ENCODE measurements around the gene HIBCH.

DNA sequence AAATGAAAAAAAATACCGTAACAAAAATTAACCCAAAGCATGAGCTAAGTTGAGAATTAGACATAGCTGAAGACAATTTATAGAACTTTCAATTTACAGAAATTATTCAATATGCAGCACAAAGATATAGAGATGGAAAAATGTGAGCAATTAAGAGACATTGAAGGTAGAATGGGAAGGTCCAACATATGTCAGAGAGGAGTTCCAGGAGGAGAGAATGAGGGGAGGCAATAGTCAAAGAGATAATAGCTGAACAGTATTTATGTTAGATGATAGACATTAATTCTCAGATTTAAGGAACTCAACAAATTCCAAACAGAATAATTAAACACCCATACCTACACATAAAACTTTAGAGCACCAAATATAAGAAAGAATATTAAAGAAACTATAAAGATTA lies 154.1 kb downstream of the HIBCH start:
- TF ChIP-seq, protein P1, sequence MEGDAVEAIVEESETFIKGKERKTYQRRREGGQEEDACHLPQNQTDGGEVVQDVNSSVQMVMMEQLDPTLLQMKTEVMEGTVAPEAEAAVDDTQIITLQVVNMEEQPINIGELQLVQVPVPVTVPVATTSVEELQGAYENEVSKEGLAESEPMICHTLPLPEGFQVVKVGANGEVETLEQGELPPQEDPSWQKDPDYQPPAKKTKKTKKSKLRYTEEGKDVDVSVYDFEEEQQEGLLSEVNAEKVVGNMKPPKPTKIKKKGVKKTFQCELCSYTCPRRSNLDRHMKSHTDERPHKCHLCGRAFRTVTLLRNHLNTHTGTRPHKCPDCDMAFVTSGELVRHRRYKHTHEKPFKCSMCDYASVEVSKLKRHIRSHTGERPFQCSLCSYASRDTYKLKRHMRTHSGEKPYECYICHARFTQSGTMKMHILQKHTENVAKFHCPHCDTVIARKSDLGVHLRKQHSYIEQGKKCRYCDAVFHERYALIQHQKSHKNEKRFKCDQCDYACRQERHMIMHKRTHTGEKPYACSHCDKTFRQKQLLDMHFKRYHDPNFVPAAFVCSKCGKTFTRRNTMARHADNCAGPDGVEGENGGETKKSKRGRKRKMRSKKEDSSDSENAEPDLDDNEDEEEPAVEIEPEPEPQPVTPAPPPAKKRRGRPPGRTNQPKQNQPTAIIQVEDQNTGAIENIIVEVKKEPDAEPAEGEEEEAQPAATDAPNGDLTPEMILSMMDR (conservative IDR thresholded peaks at IDR 0.05) = no peak
- no peak for TF ChIP-seq ZFX (IDR thresholded peaks at IDR 0.05)
